Endometrial microvascular endothelial cells (primary cell): ENCODE measurements around the gene WNT10A. TPM values are rescaled to one million over a fixed set of nuclear protein-coding genes. Genes with fewer than 3 reads are reported as not detected.
"Not testable (repeated sequence)": the region's sequence is repeated elsewhere in the genome, so short reads cannot be mapped to it uniquely, and the experiment has no call there.

Experiments used
- in situ Hi-C: cut with HindIII; loops from 2 replicates; pipeline ENCODE4 v1.10.0; 2017; ENCODE audit warnings: low sequenced_read_pairs, low pct_unique_long_range_greater_than_20kb; ENCODE audit errors: inconsistent ontology term
- total RNA-seq: library from RNA; depleted of rRNA; stranded (reverse); fragments of >200 nt; gene quantifications from one replicate; pipeline ENCODE4 v1.2.3, GENCODE V29; 2015; ENCODE audit errors: inconsistent ontology term

WNT10A gene
- not detected for total RNA-seq

- in situ Hi-C loops, result no loop called here
Measured at GRCh38 chr2:218880102-218880858, at the start of gene WNT10A. Gene WNT10A (plus strand): TSS chr2:218880852. CDS start chr2:218880996, 144 bp downstream.

- in situ Hi-C loops, result no loop called here
Measured at GRCh38 chr2:218831378-218831990, 49.2 kb upstream of the WNT10A start, which contains the start of gene PRKAG3. Gene PRKAG3 (minus strand): TSS chr2:218831803.

DNA sequence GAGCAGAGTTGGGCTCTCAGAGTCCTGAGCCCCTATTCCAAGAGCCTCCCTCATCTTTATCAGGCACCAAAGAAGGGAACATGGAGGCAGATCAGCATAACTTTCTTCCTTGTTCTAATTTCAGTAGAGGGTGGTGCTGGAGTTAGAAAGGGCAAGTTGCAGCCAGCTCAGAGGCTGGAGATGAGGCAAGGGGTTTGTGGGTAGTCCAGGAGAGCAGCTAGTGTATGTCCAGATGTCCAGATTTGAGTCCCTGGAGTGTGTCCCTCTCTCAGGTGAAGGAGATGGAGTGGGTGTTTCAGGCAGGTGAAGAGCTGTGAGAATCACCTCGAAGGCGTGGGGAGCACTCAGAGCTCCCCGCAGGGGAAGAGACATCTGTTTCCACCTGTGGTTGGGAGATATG is 48.6 kb upstream of the WNT10A start:
- in situ Hi-C loops, result no loop called here

GRCh38 chr2:218832520-218832919 is 48.1 kb upstream of the WNT10A start:
- in situ Hi-C loops, result no loop called here

GRCh38 chr2:218833023-218833609 is 47.5 kb upstream of the WNT10A start:
- in situ Hi-C loops, result no loop called here

GRCh38 chr2:218834685-218835084 is 46.0 kb upstream of the WNT10A start:
- in situ Hi-C loops, result no loop called here

- in situ Hi-C loops, result no loop called here
Measured at GRCh38 chr2:218837495-218837894, 43.2 kb upstream of the WNT10A start.

- in situ Hi-C loops, result no loop called here
Measured at GRCh38 chr2:218839430-218839829, 41.2 kb upstream of the WNT10A start.

DNA sequence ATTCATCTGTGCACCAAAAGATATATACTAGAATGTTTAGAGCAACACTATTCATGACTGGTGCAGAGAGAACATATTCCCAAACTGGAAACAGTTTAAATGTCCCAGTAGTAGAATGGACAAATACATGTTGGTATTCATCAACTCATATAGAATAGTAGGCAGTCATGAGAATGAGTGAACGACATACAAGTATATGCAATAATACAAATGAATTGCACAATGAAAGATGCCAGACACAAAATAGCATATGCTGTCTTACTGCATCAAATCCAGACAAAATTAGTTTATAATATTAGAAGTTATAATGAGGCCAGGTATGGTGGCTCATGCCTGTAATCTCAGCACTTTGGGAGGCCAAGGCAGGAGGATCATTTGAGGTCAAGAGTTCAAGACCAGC is 40.8 kb upstream of the WNT10A start:
- in situ Hi-C loops, result no loop called here

GRCh38 chr2:218844334-218844733 is 36.3 kb upstream of the WNT10A start:
- in situ Hi-C loops, result not testable (repeated sequence)

DNA sequence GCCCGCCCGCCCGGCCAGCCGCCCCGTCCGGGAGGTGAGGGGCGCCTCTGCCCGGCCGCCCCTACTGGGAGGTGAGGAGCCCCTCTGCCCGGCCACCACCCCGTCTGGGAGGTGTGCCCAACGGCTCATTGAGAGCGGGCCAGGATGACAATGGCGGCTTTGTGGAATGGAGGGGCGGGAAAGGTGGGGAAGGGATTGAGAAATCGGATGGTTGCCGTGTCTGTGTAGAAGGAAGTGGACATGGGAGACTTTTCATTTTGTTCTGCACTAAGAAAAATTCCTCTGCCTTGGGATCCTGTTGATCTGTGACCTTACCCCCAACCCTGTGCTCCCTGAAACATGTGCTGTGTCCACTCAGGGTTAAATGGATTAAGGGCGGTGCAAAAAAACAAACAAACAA is 33.7 kb upstream of the WNT10A start:
- in situ Hi-C loops, result not testable (repeated sequence)

DNA sequence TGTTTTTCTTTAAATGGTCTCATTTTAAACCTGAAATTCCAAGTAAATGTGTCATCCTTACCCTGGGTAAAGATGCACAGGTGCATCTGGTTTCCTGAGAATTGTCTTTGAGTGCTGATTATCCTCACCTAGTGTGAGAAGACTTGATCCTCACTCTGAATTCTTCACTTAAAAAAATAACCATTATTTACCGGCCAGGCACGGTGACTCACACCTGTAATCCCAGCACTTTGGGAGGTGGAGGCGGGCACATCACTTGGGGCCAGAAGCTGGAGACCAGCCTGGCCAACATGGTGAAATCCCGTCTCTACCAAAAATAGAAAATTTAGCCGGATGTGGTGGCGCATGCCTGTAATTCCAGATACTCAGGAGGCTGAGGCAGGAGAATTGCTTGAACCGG is 30.9 kb upstream of the WNT10A start:
- in situ Hi-C loops, result no loop called here

- in situ Hi-C loops, result no loop called here
Measured at GRCh38 chr2:218850796-218851195, 29.9 kb upstream of the WNT10A start.

- in situ Hi-C loops, result no loop called here
Measured at GRCh38 chr2:218851286-218851685, 29.4 kb upstream of the WNT10A start.

DNA sequence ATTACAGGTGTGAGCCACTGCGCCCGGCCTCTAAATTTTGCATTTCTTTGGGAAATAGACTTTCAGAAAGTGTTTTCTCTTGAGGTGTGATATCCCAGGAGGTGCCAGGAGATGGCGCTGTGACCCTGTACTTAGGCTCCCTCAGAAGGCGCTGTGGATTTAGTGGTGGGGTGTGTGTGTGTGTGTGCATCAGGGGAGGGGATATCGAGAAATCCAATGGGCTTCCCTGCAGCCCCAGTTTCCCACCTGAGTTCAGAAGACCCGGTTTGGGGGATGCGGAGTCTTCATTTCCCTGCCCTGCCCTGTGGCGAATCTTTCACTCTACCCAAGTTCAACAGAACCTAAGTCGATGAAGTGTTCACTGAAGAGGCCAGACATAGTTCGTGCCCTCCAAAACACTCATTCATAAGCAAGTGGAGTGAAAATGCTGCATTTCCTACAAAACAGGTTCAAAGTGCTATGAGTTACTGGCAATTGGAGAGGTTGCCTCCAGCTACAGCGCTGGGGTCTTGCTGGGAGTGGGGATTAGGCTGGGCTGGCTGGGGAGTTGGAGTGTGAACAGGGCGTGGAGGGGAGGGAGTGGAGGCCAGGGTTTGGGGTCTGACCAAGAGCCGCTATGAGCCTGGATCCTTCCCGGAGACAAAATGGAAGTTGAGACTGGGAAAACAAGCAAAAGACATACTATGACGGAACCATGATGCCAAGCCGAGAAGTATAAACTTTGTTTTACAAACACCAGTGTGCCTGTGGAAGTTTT is 27.6 kb upstream of the WNT10A start:
- in situ Hi-C loops, result no loop called here

DNA sequence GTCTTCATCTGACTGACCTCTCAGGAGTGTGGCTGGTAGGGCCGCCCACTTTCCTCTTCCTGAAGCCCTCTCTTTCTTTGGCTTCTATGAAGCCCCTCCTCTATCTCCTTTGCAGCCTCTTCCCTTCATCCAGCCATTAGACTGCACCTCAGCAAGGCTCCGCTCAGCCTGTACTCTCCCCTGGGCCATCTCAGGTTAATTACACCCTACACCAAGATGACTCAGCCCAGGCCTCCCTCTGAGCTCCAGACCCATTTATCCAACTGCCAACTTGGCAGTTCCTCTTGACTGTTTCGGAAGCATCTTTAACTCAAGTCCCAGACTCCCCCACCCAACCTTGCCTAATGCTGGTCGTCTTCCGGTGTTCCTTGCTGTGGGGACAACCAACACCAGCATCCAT is 26.9 kb upstream of the WNT10A start:
- in situ Hi-C loops, result no loop called here

DNA sequence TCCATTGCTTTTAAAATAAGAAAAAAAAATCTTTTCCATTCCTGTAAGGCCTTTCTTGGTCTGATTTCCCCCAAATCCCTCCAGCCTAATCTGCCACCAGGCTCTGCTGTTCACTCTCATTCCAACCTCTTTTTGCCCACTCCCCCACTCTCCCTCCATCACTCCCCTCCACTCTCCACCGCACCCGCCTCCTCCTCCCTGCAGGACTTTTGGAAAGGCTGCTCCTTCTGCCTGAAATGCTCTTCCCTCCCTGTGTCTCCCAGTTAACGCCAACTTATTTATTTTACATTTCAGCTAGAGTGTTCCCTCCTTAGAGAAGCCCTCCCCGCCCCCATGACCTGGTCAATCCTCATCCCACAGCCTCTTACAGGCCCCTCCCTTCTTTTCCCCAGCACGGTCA is 25.8 kb upstream of the WNT10A start:
- in situ Hi-C loops, result no loop called here

- in situ Hi-C loops, result no loop called here
Measured at GRCh38 chr2:218855305-218856166, 25.1 kb upstream of the WNT10A start.
